Smooth muscle cell (in vitro differentiated cells): Measurements from ENCODE around the gene CHST12. TPM values are rescaled to one million over a fixed set of nuclear protein-coding genes. Genes with fewer than 3 reads are reported as not detected.
"Not testable (repeated sequence)": the region's sequence is repeated elsewhere in the genome, so short reads cannot be mapped to it uniquely, and the experiment has no call there.

Experiments
- DNase-seq: peaks from one replicate; lab custom pipeline; 2025; ENCODE audit not compliant: unreplicated experiment; lab: John Stamatoyannopoulos, UW
- H2AFZ ChIP-seq: fragments of 200-600 bp; sonication (generic); 2 replicates; pipeline ENCODE4 v1.6.0; 2016; ENCODE audit warnings: antibody characterized with exemption, low read depth, mild to moderate bottlenecking
- H3F3A ChIP-seq: fragments of 200-600 bp; sonication (generic); 2 replicates; pipeline ENCODE4 v1.6.0; 2017; ENCODE audit warnings: antibody characterized with exemption, low read depth
- H3K27ac ChIP-seq: fragments of 200-600 bp; sonication (generic); 2 replicates; pipeline ENCODE4 v1.5.1; 2016; ENCODE audit warnings: low read depth, mild to moderate bottlenecking
- H3K27me3 ChIP-seq: fragments of 200-600 bp; sonication (generic); 2 replicates; pipeline ENCODE4 v1.6.1; 2016; ENCODE audit warnings: low read depth, mild to moderate bottlenecking
- H3K36me3 ChIP-seq: fragments of 200-600 bp; sonication (generic); 2 replicates; pipeline ENCODE4 v1.5.1; 2016; ENCODE audit warnings: low read depth
- H3K4me1 ChIP-seq: fragments of 200-600 bp; sonication (generic); 2 replicates; pipeline ENCODE4 v1.5.1; 2016; ENCODE audit warnings: low read depth
- H3K4me2 ChIP-seq: fragments of 200-600 bp; sonication (generic); 2 replicates; pipeline ENCODE4 v1.6.0; 2016; ENCODE audit warnings: mild to moderate bottlenecking
- H3K4me3 ChIP-seq: fragments of 200-600 bp; sonication (generic); 2 replicates; pipeline ENCODE4 v1.5.1; 2016; ENCODE audit warnings: mild to moderate bottlenecking
- H3K79me2 ChIP-seq: fragments of 200-600 bp; sonication (generic); 2 replicates; pipeline ENCODE4 v1.6.0; 2016; ENCODE audit warnings: low read depth, mild to moderate bottlenecking
- H3K9ac ChIP-seq: fragments of 200-600 bp; sonication (generic); 2 replicates; pipeline ENCODE4 v1.6.0; 2016; ENCODE audit warnings: low read depth
- H3K9me3 ChIP-seq: fragments of 200-600 bp; sonication (generic); replicated peaks from 2 replicates; pipeline ENCODE4 v1.5.1; 2016; ENCODE audit warnings: low read depth
- H4K20me1 ChIP-seq: fragments of 200-600 bp; sonication (generic); 2 replicates; pipeline ENCODE4 v1.6.0; 2016; ENCODE audit warnings: low read depth
- WGBS: methylation state at CpG from one replicate; pipeline ENCODE4 v1.1.7; 2016; ENCODE audit warnings: low lambda C conversion rate; 5-methylcytosine and 5-hydroxymethylcytosine counted together
- polyA plus RNA-seq: library from polyadenylated mRNA; unstranded; fragments of >200 nt; fragmentation: Nextera tagmentation; extraction: Ambion mirVana; gene quantifications from 2 replicates; pipeline ENCODE4 v1.2.1, GENCODE V29; 2016
- total RNA-seq: library from RNA; depleted of rRNA; stranded (reverse); fragments of >200 nt; gene quantifications from 2 replicates; pipeline ENCODE4 v1.2.3, GENCODE V29; 2014
- TF ChIP-seq, protein P1 (sequence below): fragments of 200-600 bp; sonication (generic); IDR thresholded peaks from 2 replicates; pipeline ENCODE4 v1.5.1; 2017; ENCODE audit warnings: borderline replicate concordance, mild to moderate bottlenecking, antibody characterized with exemption; ENCODE audit not compliant: insufficient read depth, poor library complexity, severe bottlenecking

Gene CHST12
- total and polyA plus RNA-seq, 2 experiments from 2014 or later, result 10.1 to 19.7 TPM

- H3K9me3 ChIP-seq, result no peaks in the 10 kb centered on the region
- no peak overlapping the region for H2AFZ ChIP-seq
- H4K20me1 ChIP-seq, result no peaks in the 10 kb centered on the region
- TF ChIP-seq, protein P1, sequence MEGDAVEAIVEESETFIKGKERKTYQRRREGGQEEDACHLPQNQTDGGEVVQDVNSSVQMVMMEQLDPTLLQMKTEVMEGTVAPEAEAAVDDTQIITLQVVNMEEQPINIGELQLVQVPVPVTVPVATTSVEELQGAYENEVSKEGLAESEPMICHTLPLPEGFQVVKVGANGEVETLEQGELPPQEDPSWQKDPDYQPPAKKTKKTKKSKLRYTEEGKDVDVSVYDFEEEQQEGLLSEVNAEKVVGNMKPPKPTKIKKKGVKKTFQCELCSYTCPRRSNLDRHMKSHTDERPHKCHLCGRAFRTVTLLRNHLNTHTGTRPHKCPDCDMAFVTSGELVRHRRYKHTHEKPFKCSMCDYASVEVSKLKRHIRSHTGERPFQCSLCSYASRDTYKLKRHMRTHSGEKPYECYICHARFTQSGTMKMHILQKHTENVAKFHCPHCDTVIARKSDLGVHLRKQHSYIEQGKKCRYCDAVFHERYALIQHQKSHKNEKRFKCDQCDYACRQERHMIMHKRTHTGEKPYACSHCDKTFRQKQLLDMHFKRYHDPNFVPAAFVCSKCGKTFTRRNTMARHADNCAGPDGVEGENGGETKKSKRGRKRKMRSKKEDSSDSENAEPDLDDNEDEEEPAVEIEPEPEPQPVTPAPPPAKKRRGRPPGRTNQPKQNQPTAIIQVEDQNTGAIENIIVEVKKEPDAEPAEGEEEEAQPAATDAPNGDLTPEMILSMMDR, result no peak
- H3K4me2 ChIP-seq, result no peak overlapping the region
- 88% methylated on average over 17 of the region's 17 CpGs for WGBS
- H3K36me3 ChIP-seq, result no peaks in the 10 kb centered on the region
- no peak overlapping the region for H3K9ac ChIP-seq
- no peaks in the 10 kb centered on the region for H3K27me3 ChIP-seq
- H3K4me3 ChIP-seq, result no peak overlapping the region
- H3K4me1 ChIP-seq, result peaks cover 5% of the 10 kb centered on the region
- H3K79me2 ChIP-seq, result no peaks in the 10 kb centered on the region
- no peaks in the 10 kb centered on the region for H3F3A ChIP-seq
- DNase-seq, result no peak
- H3K27ac ChIP-seq, result no peak overlapping the region
Measured at GRCh38 chr7:2386964-2387669, 16.3 kb upstream of the CHST12 start.

GRCh38 chr7:2387897-2388636 lies 15.3 kb upstream of the CHST12 start:
- no peak for DNase-seq
- no peaks in the 10 kb centered on the region for H3K27me3 ChIP-seq
- no peak overlapping the region for H3K27ac ChIP-seq
- no peaks in the 10 kb centered on the region for H3F3A ChIP-seq
- H3K4me3 ChIP-seq, result no peak overlapping the region
- no peak overlapping the region for H2AFZ ChIP-seq
- H4K20me1 ChIP-seq, result no peaks in the 10 kb centered on the region
- H3K9me3 ChIP-seq, result no peaks in the 10 kb centered on the region
- no peaks in the 10 kb centered on the region for H3K36me3 ChIP-seq
- TF ChIP-seq, protein P1, result no peak
- H3K79me2 ChIP-seq, result no peaks in the 10 kb centered on the region
- H3K4me1 ChIP-seq, result peaks cover 5% of the 10 kb centered on the region
- H3K4me2 ChIP-seq, result no peak overlapping the region
- 95% methylated on average over 31 of the region's 31 CpGs for WGBS
- H3K9ac ChIP-seq, result no peak overlapping the region

DNA sequence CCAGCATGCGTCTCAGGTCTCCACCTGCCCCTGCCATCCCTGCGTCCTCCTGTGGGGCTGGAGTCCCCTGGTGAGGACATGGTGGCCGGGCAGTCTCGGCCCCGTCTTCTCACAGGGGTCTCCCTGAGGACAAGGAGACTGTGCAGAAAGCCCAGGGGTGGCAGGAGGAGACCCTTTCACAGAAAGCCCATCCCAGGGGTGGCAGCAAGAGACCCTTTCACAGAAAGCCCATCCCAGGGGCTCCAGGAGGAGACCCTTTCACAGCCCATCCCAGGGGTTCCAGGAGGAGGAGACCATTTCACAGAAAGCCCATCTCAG lies 14.8 kb upstream of the CHST12 start:
- H4K20me1 ChIP-seq, result no peaks in the 10 kb centered on the region
- no peak overlapping the region for H2AFZ ChIP-seq
- 96% methylated on average over 5 of the region's 5 CpGs for WGBS
- H3K27ac ChIP-seq, result no peak overlapping the region
- TF ChIP-seq, protein P1, result no peak
- H3K27me3 ChIP-seq, result no peaks in the 10 kb centered on the region
- H3K9ac ChIP-seq, result no peak overlapping the region
- H3K36me3 ChIP-seq, result no peaks in the 10 kb centered on the region
- H3K4me1 ChIP-seq, result peaks cover 5% of the 10 kb centered on the region
- no peak for DNase-seq
- H3K4me3 ChIP-seq, result no peak overlapping the region
- H3K79me2 ChIP-seq, result no peaks in the 10 kb centered on the region
- no peak overlapping the region for H3K4me2 ChIP-seq
- H3F3A ChIP-seq, result no peaks in the 10 kb centered on the region
- no peaks in the 10 kb centered on the region for H3K9me3 ChIP-seq

- not testable (repeated sequence) for H3K79me2 ChIP-seq
Measured at GRCh38 chr7:2390020-2390816, 13.2 kb upstream of the CHST12 start.

More at GRCh38 chr7:2390020-2390816, 13.2 kb upstream of the CHST12 start:
- DNase-seq, H3K4me2 ChIP-seq, H4K20me1 ChIP-seq, H3K9me3 ChIP-seq, H2AFZ ChIP-seq, H3K27ac ChIP-seq, H3F3A ChIP-seq, H3K9ac ChIP-seq, H3K27me3 ChIP-seq, H3K4me1 ChIP-seq, H3K36me3 ChIP-seq, H3K4me3 ChIP-seq: not testable (repeated sequence)
- WGBS, result 56% methylated on average over 16 of the region's 16 CpGs
